Uterus (tissue), 2 donors: ENCODE results near the gene NSDHL.

Experiments
- CTCF ChIP-seq, 4 experiments: fragments of 200-600 bp in 2 of 4; fragments of 450-650 bp in 2 of 4; sonication (generic) in 2 of 4; IDR thresholded peaks; one replicate each; pipeline ENCODE4 v1.5.1; 2016 to 2019; ENCODE audit warnings: antibody characterized with exemption in 4 of 4, mild to moderate bottlenecking in 2 of 4, moderate library complexity in 1 of 4
- POLR2A ChIP-seq, 2 donors: fragments of 450-650 bp; IDR thresholded peaks; one replicate each; pipeline ENCODE4 v1.6.1; 2016; ENCODE audit warnings: antibody characterized with exemption in 2 of 2, mild to moderate bottlenecking in 1 of 2, moderate library complexity in 1 of 2

- TF ChIP-seq CTCF (IDR thresholded peaks at IDR 0.05) (no peak), POLR2A (IDR thresholded peaks at IDR 0.05) (no peak)
Observed at GRCh38 chrX:152866386-152866785, 35.5 kb downstream of the NSDHL start.
